ENCODE data around the gene SLC9C1.
"Not testable (repeated sequence)": the region's sequence is repeated elsewhere in the genome, so short reads cannot be mapped to it uniquely, and the experiment has no call there.

SLC9C1 gene

GRCh38 chr3:112199622-112200316 lies 94.2 kb downstream of the SLC9C1 start:
- no peak for DNase-seq (ENCODE audit: low read depth in 2 of 3, low spot score in 2 of 3)

GRCh38 chr3:112197131-112197530 lies 96.9 kb downstream of the SLC9C1 start:
- no peak for DNase-seq (ENCODE audit: low read depth in 2 of 3, low spot score in 2 of 3)

- DNase-seq (ENCODE audit: low read depth in 2 of 3, low spot score in 2 of 3): no peak
Measured at GRCh38 chr3:112187300-112187699, 106.7 kb downstream of the SLC9C1 start.

- DNase-seq (ENCODE audit: low read depth in 2 of 3, low spot score in 2 of 3): not testable (repeated sequence)
Measured at GRCh38 chr3:112185423-112186035, 108.5 kb downstream of the SLC9C1 start.

- no peak for DNase-seq (ENCODE audit: low read depth in 2 of 3, low spot score in 2 of 3)
Measured at GRCh38 chr3:112175646-112176045, 118.4 kb downstream of the SLC9C1 start.

- no peak for DNase-seq (ENCODE audit: low read depth in 2 of 3, low spot score in 2 of 3)
Measured at GRCh38 chr3:112175037-112175436, 119.0 kb downstream of the SLC9C1 start.

GRCh38 chr3:112171144-112171543 lies 122.9 kb downstream of the SLC9C1 start:
- no peak for DNase-seq (ENCODE audit: low read depth in 2 of 3, low spot score in 2 of 3)

GRCh38 chr3:112170046-112170445 lies 124.0 kb downstream of the SLC9C1 start:
- no peak for DNase-seq (ENCODE audit: low read depth in 2 of 3, low spot score in 2 of 3)

- DNase-seq (ENCODE audit: low read depth in 2 of 3, low spot score in 2 of 3): no peak
Measured at GRCh38 chr3:112167758-112168157, 126.3 kb downstream of the SLC9C1 start.

GRCh38 chr3:112149136-112149535 lies 144.9 kb downstream of the SLC9C1 start:
- DNase-seq (ENCODE audit: low read depth in 2 of 3, low spot score in 2 of 3): no peak

- no peak for DNase-seq (ENCODE audit: low read depth in 2 of 3, low spot score in 2 of 3)
Measured at GRCh38 chr3:112143689-112144088, 150.3 kb downstream of the SLC9C1 start.

GRCh38 chr3:112143251-112143650 lies 150.8 kb downstream of the SLC9C1 start:
- DNase-seq (ENCODE audit: low read depth in 2 of 3, low spot score in 2 of 3): no peak

- DNase-seq (ENCODE audit: low read depth in 2 of 3, low spot score in 2 of 3): no peak
Measured at GRCh38 chr3:112141293-112141692, 152.7 kb downstream of the SLC9C1 start.

GRCh38 chr3:112140584-112140983 lies 153.4 kb downstream of the SLC9C1 start:
- DNase-seq (ENCODE audit: low read depth in 2 of 3, low spot score in 2 of 3): no peak

GRCh38 chr3:112138219-112138969 lies 155.6 kb downstream of the SLC9C1 start:
- DNase-seq (ENCODE audit: low read depth in 2 of 3, low spot score in 2 of 3): no peak

GRCh38 chr3:112137781-112138180 lies 156.2 kb downstream of the SLC9C1 start:
- no peak for DNase-seq (ENCODE audit: low read depth in 2 of 3, low spot score in 2 of 3)

- DNase-seq (ENCODE audit: low read depth in 2 of 3, low spot score in 2 of 3): no peak
Measured at GRCh38 chr3:112136959-112137693, 156.9 kb downstream of the SLC9C1 start.

- DNase-seq (ENCODE audit: low read depth in 2 of 3, low spot score in 2 of 3): no peak
Measured at GRCh38 chr3:112136046-112136445, 158.0 kb downstream of the SLC9C1 start.

GRCh38 chr3:112134335-112135124 lies 159.5 kb downstream of the SLC9C1 start:
- DNase-seq (ENCODE audit: low read depth in 2 of 3, low spot score in 2 of 3): no peak

GRCh38 chr3:112133626-112134334 lies 160.2 kb downstream of the SLC9C1 start:
- no peak for DNase-seq (ENCODE audit: low read depth in 2 of 3, low spot score in 2 of 3)
